Measurements from ENCODE around the gene POLN.

POLN gene

GRCh38 chr4:2103127-2103842 is 138.6 kb downstream of the POLN start:
- DNase-seq: no peak

- DNase-seq: no peak
These were observed 139.7 kb downstream of the POLN start for GRCh38 chr4:2102045-2102883.

GRCh38 chr4:2101346-2102044 is 140.4 kb downstream of the POLN start:
- no peak for DNase-seq

- no peak for DNase-seq
These were observed 145.8 kb downstream of the POLN start for GRCh38 chr4:2096073-2096609.

- no peak for DNase-seq
These were observed 146.5 kb downstream of the POLN start for GRCh38 chr4:2095236-2096072.

GRCh38 chr4:2094545-2094944 is 147.4 kb downstream of the POLN start:
- no peak for DNase-seq

- DNase-seq: no peak
These were observed 148.7 kb downstream of the POLN start for GRCh38 chr4:2093265-2093664.

GRCh38 chr4:2092669-2093053 is 149.3 kb downstream of the POLN start:
- DNase-seq: no peak

GRCh38 chr4:2091990-2092668 is 149.8 kb downstream of the POLN start:
- no peak for DNase-seq

- no peak for DNase-seq
These were observed 151.3 kb downstream of the POLN start for GRCh38 chr4:2090642-2091041.

GRCh38 chr4:2089222-2089621 is 152.7 kb downstream of the POLN start:
- no peak for DNase-seq

- DNase-seq: no peak
These were observed 154.8 kb downstream of the POLN start for GRCh38 chr4:2087170-2087569.

- no peak for DNase-seq
These were observed 156.4 kb downstream of the POLN start for GRCh38 chr4:2085496-2085901.

GRCh38 chr4:2084316-2084715 is 157.6 kb downstream of the POLN start:
- no peak for DNase-seq

- no peak for DNase-seq
These were observed 158.1 kb downstream of the POLN start for GRCh38 chr4:2083826-2084160.

- DNase-seq: no peak
These were observed 158.7 kb downstream of the POLN start for GRCh38 chr4:2083116-2083825.

GRCh38 chr4:2082627-2083026 is 159.3 kb downstream of the POLN start:
- no peak for DNase-seq

GRCh38 chr4:2082118-2082517 is 159.8 kb downstream of the POLN start:
- DNase-seq: no peak

- DNase-seq: no peak
These were observed 160.4 kb downstream of the POLN start for GRCh38 chr4:2081540-2081939.

GRCh38 chr4:2080429-2081300 is 161.3 kb downstream of the POLN start:
- no peak for DNase-seq
